ENCODE data around the gene CENPL. TPM values are rescaled to one million over a fixed set of nuclear protein-coding genes. Genes with fewer than 3 reads are reported as not detected.

Gene CENPL
- total and polyA plus RNA-seq, 10 of the 15 experiments (the other 5 are each of a cell fraction or from before 2014, with no cell fraction given) = 14.9 to 32.1 (median 24.5) TPM

DNA sequence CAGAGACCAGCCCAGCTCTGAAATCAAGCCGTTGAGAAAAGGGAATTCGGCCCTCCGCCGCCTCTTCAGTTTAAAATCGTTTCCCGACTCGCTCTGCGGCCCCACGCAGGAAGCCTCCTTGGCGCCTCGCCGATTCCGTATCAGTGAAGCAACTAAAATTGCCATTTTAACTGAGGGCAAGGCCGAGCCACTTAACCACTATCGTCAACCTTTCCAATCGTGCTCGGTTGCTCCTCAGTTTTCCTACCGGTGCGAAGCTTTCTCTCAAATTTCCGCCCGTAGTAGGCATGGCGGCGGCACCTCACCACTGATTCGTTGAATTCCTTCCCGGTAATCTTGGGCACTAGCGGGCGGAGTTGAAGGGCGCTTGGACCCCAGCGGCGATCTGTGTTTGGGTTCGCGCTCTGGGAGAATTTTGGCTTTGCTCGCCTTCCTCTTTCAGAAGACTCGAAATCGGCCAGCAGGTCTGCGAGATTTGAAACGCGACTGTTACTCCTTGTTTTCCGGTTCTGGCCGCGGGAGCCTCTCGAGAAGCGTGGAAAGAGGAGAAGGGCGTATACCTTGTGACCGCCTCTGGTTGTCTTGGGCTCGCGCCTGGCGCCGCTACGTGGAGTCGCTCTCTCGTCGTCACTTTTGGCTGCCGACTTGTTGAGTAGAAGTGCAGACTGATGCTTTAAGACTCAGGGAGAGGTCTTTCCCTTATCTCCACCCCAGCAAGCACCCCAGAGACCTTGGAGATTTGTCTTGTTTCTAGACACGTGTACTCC lies at the start of gene CENPL, which contains the start of gene DARS2 (continued):
- TF ChIP-seq, protein P1, sequence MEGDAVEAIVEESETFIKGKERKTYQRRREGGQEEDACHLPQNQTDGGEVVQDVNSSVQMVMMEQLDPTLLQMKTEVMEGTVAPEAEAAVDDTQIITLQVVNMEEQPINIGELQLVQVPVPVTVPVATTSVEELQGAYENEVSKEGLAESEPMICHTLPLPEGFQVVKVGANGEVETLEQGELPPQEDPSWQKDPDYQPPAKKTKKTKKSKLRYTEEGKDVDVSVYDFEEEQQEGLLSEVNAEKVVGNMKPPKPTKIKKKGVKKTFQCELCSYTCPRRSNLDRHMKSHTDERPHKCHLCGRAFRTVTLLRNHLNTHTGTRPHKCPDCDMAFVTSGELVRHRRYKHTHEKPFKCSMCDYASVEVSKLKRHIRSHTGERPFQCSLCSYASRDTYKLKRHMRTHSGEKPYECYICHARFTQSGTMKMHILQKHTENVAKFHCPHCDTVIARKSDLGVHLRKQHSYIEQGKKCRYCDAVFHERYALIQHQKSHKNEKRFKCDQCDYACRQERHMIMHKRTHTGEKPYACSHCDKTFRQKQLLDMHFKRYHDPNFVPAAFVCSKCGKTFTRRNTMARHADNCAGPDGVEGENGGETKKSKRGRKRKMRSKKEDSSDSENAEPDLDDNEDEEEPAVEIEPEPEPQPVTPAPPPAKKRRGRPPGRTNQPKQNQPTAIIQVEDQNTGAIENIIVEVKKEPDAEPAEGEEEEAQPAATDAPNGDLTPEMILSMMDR (IDR thresholded peaks at IDR 0.05 in 2 of 3, conservative IDR thresholded peaks at IDR 0.05 in 1 of 3; ENCODE audit: control insufficient read depth in 2 of 3, extremely low read depth in 1 of 3, insufficient read depth in 1 of 3, low read depth in 3 of 3, low read length in 3 of 3) = no peak
- TF ChIP-seq MYC (IDR thresholded peaks at IDR 0.05; ENCODE audit: insufficient read depth, insufficient read length, insufficient replicate concordance, low read length, severe bottlenecking) (no peak), BMI1 (IDR thresholded peaks at IDR 0.05; ENCODE audit: borderline replicate concordance) (no peak), POLR2AphosphoS2 (IDR thresholded peaks at IDR 0.05; ENCODE audit: low read depth, low read length) (no peak), ZNF24 (IDR thresholded peaks at IDR 0.05) (no peak), SIX5 (IDR thresholded peaks at IDR 0.05; ENCODE audit: low read depth, low read length, severe bottlenecking) (peak; percentile 74), SMAD5 (IDR thresholded peaks at IDR 0.05; ENCODE audit: low read depth) (peak; percentile 74; the same call in 1 of the 2 replicates), IRF4 (IDR thresholded peaks at IDR 0.05; ENCODE audit: low read depth, low read length) (0 out of 2 replicates have a peak, but pooled peaks have one; percentile 33), HDGF (IDR thresholded peaks at IDR 0.05) (no peak), ZZZ3 (IDR thresholded peaks at IDR 0.05; ENCODE audit: control insufficient read depth, insufficient read length, low read depth) (no peak), KLF5 (IDR thresholded peaks at IDR 0.05; ENCODE audit: partially characterized antibody) (no peak), RBBP5 (conservative IDR thresholded peaks at IDR 0.05) (no peak), BCL11A (IDR thresholded peaks at IDR 0.05; ENCODE audit: low read depth, low read length) (peak; percentile 22; the same call in 1 of the 2 replicates), CBX3 (IDR thresholded peaks at IDR 0.05; ENCODE audit: borderline replicate concordance, low read depth) (no peak), IKZF2 (IDR thresholded peaks at IDR 0.05) (peak; percentile 70 to 74), TCF3 (IDR thresholded peaks at IDR 0.05; ENCODE audit: borderline replicate concordance, insufficient read depth, low read depth, low read length) (0 out of 2 replicates have a peak, but pooled peaks have one; percentile 5), TCF7 (IDR thresholded peaks at IDR 0.05; ENCODE audit: borderline replicate concordance) (no peak), ZNF274 (IDR thresholded peaks at IDR 0.05; ENCODE audit: insufficient read depth, insufficient read length) (no peak), SUPT20H (IDR thresholded peaks at IDR 0.05; ENCODE audit: borderline replicate concordance, control insufficient read depth, low read depth, low read length) (no peak), NRF1 (conservative IDR thresholded peaks at IDR 0.05; ENCODE audit: low read depth, low read length) (no peak), MTA2 (IDR thresholded peaks at IDR 0.05; ENCODE audit: low read depth) (no peak), SUZ12 (IDR thresholded peaks at IDR 0.05; ENCODE audit: unreplicated experiment) (no peak), CREM (IDR thresholded peaks at IDR 0.05; ENCODE audit: low read depth) (peak; percentile 96), ATF7 (IDR thresholded peaks at IDR 0.05; ENCODE audit: low read depth) (peak; percentile 57)
- TF ChIP-seq, protein P2, sequence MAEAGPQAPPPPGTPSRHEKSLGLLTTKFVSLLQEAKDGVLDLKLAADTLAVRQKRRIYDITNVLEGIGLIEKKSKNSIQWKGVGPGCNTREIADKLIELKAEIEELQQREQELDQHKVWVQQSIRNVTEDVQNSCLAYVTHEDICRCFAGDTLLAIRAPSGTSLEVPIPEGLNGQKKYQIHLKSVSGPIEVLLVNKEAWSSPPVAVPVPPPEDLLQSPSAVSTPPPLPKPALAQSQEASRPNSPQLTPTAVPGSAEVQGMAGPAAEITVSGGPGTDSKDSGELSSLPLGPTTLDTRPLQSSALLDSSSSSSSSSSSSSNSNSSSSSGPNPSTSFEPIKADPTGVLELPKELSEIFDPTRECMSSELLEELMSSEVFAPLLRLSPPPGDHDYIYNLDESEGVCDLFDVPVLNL (IDR thresholded peaks at IDR 0.05; ENCODE audit: low read depth, low read length) = peak; percentile 95
- TF ChIP-seq, protein P3, sequence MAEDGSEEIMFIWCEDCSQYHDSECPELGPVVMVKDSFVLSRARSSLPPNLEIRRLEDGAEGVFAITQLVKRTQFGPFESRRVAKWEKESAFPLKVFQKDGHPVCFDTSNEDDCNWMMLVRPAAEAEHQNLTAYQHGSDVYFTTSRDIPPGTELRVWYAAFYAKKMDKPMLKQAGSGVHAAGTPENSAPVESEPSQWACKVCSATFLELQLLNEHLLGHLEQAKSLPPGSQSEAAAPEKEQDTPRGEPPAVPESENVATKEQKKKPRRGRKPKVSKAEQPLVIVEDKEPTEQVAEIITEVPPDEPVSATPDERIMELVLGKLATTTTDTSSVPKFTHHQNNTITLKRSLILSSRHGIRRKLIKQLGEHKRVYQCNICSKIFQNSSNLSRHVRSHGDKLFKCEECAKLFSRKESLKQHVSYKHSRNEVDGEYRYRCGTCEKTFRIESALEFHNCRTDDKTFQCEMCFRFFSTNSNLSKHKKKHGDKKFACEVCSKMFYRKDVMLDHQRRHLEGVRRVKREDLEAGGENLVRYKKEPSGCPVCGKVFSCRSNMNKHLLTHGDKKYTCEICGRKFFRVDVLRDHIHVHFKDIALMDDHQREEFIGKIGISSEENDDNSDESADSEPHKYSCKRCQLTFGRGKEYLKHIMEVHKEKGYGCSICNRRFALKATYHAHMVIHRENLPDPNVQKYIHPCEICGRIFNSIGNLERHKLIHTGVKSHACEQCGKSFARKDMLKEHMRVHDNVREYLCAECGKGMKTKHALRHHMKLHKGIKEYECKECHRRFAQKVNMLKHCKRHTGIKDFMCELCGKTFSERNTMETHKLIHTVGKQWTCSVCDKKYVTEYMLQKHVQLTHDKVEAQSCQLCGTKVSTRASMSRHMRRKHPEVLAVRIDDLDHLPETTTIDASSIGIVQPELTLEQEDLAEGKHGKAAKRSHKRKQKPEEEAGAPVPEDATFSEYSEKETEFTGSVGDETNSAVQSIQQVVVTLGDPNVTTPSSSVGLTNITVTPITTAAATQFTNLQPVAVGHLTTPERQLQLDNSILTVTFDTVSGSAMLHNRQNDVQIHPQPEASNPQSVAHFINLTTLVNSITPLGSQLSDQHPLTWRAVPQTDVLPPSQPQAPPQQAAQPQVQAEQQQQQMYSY (CRISPR knock-in tag; IDR thresholded peaks at IDR 0.05) = no peak

Data from GM12878 (cell line).